GM19468 (cell line): Measurements from ENCODE around the gene CSNK1G1.

Source experiments
- ATAC-seq: cut with Tn5 transposase; IDR thresholded peaks from one replicate; pipeline ENCODE4 v1.9.1; 2021; ENCODE audit warnings: mild to moderate bottlenecking, moderate library complexity, moderate number of reproducible peaks; ENCODE audit not compliant: unreplicated experiment; ENCODE audit errors: extremely low read depth

The CSNK1G1 gene

DNA sequence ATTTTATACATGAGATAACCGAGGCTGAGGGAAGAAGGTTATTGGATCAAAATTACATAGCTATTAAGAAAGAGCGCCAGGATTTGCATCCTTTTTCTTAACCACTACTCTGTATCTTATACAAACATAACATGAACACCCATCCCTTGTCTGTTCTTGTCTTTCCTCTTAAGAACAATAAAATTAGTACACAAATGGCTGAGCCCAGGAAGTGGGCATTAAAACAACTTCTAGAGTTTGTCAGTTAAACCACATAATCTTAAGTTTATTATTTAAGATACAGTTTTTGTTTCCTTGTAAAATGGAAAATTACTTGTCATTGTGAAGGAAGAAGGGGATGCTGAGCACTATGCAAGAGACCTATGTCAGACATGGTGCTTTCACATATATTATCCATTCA, 144.3 kb downstream of the CSNK1G1 start:
- no peak for ATAC-seq

DNA sequence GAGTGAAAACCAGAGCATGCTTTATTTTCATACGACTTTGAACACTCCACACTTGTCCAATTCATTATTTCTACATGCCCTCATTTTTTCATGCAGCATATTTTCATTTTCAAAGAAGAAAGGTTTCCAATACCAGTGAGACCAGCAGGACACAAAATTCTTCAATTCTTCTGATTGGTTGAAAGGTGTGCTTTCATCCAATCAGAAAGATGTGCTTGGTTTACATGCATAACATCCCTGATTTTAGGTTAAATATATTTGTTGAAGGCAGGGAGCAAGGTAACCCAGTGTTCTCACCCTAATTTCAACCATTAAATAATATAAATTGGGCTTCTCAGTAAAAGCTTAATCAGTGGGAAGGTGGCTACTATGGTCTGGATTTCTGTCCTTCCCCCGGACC, 145.6 kb downstream of the CSNK1G1 start:
- ATAC-seq, result no peak

DNA sequence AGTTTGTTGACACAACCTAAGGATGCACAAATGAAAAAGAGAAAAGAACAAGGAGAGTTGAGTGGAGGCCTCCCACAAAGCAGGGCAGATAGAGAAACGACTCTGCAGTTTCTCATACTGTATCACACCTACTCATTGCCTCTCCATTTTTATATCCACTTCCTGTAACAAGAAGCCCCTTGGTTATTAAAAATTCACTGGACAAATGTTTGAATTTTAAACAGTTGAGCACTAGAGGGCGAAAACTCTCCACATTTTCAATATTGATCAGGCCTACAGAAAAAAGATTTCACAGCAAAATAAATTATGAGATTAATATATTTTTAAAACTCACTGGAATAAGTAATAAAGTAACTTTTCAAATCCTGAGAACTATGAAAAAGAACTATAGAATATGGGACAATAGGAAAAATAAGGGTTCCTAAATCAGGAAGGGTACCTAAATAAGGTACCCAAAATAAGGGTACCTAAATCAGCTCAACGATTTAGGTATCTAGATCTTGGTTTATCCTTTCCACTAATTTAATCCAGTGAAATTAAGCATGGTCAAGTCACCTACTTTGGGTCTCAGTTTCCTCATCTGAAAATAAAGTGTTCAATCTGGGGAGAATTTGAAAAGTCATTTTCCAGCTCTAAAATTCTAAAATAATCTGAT, 146.2 kb downstream of the CSNK1G1 start:
- ATAC-seq, result no peak

- no peak for ATAC-seq
These were observed 150.8 kb downstream of the CSNK1G1 start for GRCh38 chr15:64205202-64205601.

DNA sequence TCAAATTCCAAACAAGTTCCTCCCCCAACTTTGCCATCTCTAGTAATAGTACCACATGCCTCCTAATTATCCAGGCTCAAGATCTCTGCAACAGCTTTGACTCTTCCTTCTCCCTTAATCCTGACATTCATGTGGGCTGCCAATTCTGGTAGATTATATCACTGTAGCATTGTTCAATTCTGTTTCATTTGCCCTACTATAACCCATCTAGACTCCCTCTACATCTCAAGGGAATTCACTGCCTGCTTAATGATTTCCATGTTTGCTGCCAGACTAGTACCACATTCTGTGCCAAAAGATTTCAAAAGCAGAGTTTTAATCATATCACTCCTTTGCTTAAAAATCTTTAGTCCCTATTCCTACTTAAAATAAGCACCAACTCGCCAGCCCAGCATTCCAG, 158.5 kb downstream of the CSNK1G1 start:
- ATAC-seq, result no peak

DNA sequence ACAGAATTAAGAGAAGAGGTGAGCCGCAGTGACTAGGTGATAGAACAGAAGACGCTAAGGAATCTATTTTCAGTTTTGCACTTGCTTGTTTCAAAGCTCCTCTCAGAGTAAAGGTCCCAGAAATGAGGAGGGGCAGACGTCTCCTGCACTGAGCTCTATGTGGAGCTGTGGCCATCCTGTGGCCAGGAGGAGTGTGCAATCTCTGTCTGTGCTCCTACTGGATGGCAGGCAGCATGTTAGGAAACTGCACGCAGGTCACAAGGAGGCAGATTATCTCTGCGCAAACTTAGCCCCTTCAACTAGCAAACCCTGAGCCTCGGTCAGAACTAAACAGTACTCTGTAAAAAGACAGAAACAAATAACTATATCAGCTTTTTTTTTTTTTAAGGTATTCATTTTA, 162.0 kb downstream of the CSNK1G1 start:
- ATAC-seq, result no peak

DNA sequence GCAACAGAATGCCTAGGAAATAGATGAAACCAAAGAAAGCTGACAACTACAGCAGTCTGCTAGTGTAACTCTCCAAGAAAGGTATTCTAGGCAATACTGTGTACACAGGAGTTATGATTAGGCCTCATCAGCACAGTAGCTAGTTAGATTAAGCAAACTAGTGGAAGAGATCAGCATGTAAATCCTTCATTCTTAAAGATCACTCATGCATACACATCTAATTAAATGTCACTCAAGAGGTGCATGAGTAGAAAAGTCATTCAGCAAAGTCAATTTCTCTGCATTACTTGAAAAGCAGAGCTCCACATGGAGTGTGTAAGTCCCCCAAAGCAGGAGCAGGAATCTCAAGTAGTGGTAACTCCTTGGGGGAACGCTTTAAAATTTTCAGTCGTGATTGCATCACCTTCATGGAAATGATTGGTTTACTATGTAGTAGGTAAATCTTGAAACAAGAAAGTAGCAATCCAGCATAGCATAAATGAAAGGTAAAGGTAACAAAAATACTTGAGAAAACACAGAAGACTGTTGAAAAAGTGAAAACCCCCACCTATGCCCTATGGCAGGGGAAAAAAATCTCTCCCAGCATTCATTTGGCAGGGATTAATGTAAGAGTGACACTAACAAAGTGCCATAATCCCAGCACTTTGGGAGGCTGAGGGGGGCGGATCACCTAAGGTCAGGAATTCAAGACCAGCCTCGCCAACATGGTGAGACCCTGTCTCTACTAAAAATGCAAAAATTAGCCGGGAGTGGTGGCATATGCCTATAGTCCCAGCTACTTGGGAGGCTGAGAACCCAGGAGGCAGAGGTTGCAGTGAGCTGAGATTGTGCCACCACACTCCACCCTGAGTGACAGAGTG, 163.8 kb downstream of the CSNK1G1 start:
- no peak for ATAC-seq

- no peak for ATAC-seq
These were observed 168.4 kb downstream of the CSNK1G1 start for GRCh38 chr15:64187396-64188191.

DNA sequence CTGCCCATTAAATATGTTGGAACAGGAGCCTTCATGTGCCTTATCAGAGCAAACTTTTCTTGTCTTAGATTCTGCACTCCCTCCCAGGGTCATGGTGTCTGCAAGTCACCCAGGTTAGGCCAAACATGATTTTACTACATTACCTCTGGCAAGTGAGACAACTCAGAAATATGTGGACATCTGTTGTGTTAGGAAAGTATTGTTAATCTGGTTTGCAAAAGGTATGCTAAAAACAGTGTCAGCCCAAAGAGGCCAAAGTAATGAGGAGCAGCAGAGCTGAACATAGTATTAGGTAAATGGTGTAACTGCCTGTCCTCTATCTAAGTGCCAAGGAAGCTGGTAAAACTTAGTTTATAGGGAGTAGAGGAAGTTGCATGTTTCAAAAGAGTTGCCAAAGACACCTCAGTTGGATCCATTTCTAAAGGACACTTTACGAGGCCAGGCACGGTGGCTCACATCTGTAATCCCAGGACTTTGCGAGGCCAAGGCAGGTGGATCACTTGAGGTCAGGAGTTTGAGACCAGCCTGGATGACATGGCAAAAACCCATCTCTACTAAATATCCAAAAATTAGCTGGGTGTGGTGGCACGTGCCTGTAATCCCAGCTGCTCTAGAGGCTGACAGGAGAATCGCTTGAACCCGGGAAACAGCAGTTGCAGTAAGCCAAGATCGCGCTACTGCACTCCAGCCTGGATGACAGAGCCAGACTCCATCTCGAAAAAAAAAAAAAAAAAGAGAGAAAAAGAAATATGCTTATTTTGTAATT, 170.6 kb downstream of the CSNK1G1 start:
- no peak for ATAC-seq

GRCh38 chr15:64182859-64183370, 173.1 kb downstream of the CSNK1G1 start:
- ATAC-seq, result no peak

DNA sequence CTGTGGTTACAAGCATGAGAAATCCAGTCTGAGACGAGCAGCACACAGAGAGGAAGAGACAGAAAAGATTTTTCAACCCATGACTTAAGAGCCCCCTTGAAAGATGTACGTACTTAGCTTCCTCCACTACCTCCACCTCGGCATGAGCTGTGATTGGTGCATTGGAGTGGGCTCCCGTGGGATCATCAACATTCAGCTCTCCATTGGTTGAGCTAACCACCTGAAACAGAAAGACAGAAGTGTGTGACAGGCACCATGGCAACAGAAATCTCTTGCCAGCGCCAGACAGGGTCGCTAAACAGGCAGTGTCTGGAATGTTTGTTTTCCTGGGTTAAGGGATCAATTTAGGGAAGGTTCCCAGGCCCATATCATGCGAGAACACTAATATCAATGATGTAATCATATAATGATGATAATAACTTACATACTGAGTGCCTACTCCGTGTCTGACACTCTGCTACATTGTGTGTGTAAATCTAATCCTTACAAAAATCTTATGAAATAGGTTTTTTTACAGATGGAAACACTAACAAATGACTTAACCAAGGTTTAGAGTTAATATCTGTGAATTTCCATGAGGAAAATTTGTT, 175.6 kb downstream of the CSNK1G1 start:
- ATAC-seq, result peak; percentile 76

- ATAC-seq, result no peak
These were observed 189.7 kb downstream of the CSNK1G1 start for GRCh38 chr15:64166102-64166890.

DNA sequence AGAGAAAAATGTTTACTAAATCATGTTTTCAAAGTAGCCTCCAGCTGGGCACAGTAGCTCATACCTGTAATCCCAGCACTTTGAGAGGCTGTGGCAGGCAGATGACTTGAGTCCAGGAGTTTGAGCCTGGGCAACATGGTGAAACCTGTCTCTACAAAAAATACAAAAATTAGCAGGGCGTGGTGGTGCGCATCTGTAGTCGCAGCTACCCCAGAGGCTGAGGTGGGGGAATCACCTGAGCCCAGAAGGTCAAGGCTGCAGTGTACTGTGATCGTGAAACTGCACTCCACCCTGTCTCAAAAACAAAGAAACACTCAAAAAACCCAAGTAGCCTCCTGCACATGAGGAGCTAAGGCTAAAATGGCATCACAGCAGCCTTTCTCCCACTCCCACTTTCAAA, 191.5 kb downstream of the CSNK1G1 start:
- ATAC-seq, result no peak

DNA sequence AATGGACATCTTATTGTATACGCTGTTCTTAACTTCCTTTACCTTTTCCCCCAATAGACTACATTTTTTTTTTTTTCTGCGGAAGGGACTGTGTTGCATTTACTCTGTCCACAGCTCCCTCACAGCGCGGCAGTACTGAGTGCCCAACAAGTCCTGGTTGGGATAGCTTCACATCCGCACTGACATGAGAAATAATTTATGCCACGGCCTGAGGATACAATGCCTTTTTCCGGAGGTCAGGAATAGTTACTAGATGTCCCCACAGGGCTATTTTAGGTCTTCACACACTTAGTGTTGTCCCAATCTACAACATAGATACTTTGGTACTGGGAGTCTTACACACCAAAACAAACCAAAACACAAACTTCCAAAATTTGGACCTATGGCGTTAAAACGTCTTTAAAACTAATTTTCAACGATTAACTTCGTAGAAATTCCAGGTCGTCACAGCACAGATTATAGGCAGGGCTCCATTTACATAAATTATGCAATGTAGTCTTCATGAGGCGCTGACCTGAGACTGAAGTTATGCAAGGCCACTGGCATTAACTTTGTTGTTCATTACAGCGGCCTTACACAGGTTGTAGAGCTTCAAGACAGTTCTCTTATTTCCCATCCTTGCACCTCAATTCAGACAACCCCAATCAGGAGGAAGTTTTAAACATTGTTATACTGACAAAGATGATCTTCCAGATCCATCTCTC, 192.2 kb downstream of the CSNK1G1 start:
- no peak for ATAC-seq

GRCh38 chr15:64162869-64163658, 192.9 kb downstream of the CSNK1G1 start, which contains the start of gene PPIB:
Gene PPIB, minus strand, starts transcription at chr15:64163022. Its CDS starts 36 bp downstream, at chr15:64162986.
- ATAC-seq, result peak; percentile 92

DNA sequence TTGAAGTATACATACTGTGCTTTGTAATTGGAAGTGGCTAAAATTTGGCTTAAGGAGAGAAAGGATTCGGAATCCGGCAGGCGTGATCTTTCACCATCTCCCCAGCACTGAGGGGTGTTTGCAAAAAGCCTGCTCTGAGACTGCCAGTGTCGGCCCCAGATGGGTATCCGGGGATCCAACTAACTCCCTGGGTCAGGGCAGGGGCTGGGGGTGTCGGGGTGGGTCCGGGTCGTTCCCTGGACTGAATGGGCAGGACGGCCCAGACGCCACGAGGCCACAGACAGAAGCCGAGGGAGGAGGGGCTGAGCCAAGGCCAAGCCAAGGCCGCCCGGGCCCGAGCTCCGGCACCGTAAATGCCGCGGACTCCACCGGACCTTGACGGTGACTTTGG, 193.5 kb downstream of the CSNK1G1 start:
- ATAC-seq, result no peak

GRCh38 chr15:64161688-64162477, 194.1 kb downstream of the CSNK1G1 start:
- no peak for ATAC-seq
